ENCODE results near the gene DDX18. TPM values are rescaled to one million over a fixed set of nuclear protein-coding genes. Genes with fewer than 3 reads are reported as not detected.
"Not testable (repeated sequence)": the region's sequence is repeated elsewhere in the genome, so short reads cannot be mapped to it uniquely, and the experiment has no call there.

DDX18 gene
- total and polyA plus RNA-seq, 2 of the 4 experiments (the other 2 are of a cell fraction), result 34.6 to 69.9 TPM

- Histone ChIP-seq H3K27me3 (ENCODE audit: control insufficient read depth, insufficient read depth, low read length) (no peaks in the 10 kb centered on the region), H4K8ac (ENCODE audit: low read depth in 2 of 2, low read length in 2 of 2) (no peak overlapping the region), H4K91ac (ENCODE audit: insufficient read depth, low read depth, low read length) (no peak overlapping the region), H3K4ac (ENCODE audit: low read depth, low read length) (no peak overlapping the region), H3K4me2 (ENCODE audit: low read depth, low read length) (no peak overlapping the region), H2AK9ac (replicated peaks; ENCODE audit: low read depth, low read length, poor library complexity) (no peak overlapping the region), H3K4me1 (ENCODE audit: control insufficient read depth, insufficient read depth, low read length) (no peaks in the 10 kb centered on the region), H4K20me1 (ENCODE audit: insufficient read depth, low read length) (no peaks in the 10 kb centered on the region), H3K9me1 (ENCODE audit: insufficient read depth, low read length) (0 out of 2 replicates have a peak, but pooled peaks cover 3% of the 10 kb centered on the region), H3K18ac (ENCODE audit: low read depth, low read length) (no peak overlapping the region), H3K14ac (replicated peaks; ENCODE audit: low read depth, low read length) (no peak overlapping the region), H4K5ac (ENCODE audit: low read depth, low read length) (no peak overlapping the region), H2BK120ac (ENCODE audit: low read depth, low read length) (no peak overlapping the region), H3K36me3 (ENCODE audit: control insufficient read depth, insufficient read depth, low read length) (peaks cover 52% of the 10 kb centered on the region), H3K4me3 (ENCODE audit: insufficient read depth, low read depth, low read length) (no peak overlapping the region), H2BK15ac (ENCODE audit: low read depth, low read length) (no peak overlapping the region), H3K9me3 (ENCODE audit: control insufficient read depth, insufficient read depth, low read length) (no peaks in the 10 kb centered on the region), H3K56ac (ENCODE audit: extremely low read depth, insufficient read depth, low read length) (no peak overlapping the region), H2BK5ac (ENCODE audit: low read depth, low read length, poor library complexity, severe bottlenecking) (no peak overlapping the region), H3K27ac (ENCODE audit: insufficient read depth, low read length) (no peak overlapping the region), H3K79me1 (ENCODE audit: low read depth in 1 of 2, low read length in 2 of 2) (peaks cover 7 to 14% of the 10 kb centered on the region in 2 experiments; a peak in 1 of 4 replicates), H2BK20ac (ENCODE audit: low read depth, low read length) (no peak overlapping the region), H3K9ac (ENCODE audit: low read depth, low read length) (no peak overlapping the region), H3K23ac (ENCODE audit: low read depth, low read length) (no peak overlapping the region), H2AK5ac (ENCODE audit: low read depth, low read length) (no peak overlapping the region), H2AFZ (replicated peaks; ENCODE audit: low read length, poor library complexity) (no peak overlapping the region)
- DNase-seq, result no peak
- BruUV-seq (replicated peaks), result no TSS peak
- ATAC-seq (ENCODE audit: low read depth), result no peak
- dilution Hi-C loops (cut with HindIII; ENCODE audit: low sequenced_read_pairs, unreplicated experiment) (no loop called here), intact Hi-C loops (cut with micrococcal nuclease) (no loop called here), in situ Hi-C loops (cut with MboI; ENCODE audit: low sequenced_read_pairs) (loop anchor here (10.0 kb wide), 1 partner anchor 109 kb away; no protein-coding TSS in a partner anchor)
- POLR2A ChIA-PET (ENCODE audit: unreplicated experiment), result no interaction called here
- 98% methylated on average over 5 of the region's 8 CpGs; no CpG with 5 or more reads in 1 of the 2 experiments for WGBS, 2 experiments (ENCODE audit: extremely low coverage in 2 of 2, insufficient read length in 1 of 2)
- TF ChIP-seq POLR2A (IDR thresholded peaks at IDR 0.05; ENCODE audit: low read depth, low read length) (no peak), CHD1 (IDR thresholded peaks at IDR 0.05; ENCODE audit: low read depth, low read length) (no peak)
- CTCF ChIA-PET, result interaction anchor here (1.2 to 1.7 kb wide), 2 partner anchors 11 kb away, joined by 4 to 10 read pairs; partner anchors contain the start of gene DDX18
Measured at GRCh38 chr2:117825437-117825836, 10.9 kb downstream of the DDX18 start.

GRCh38 chr2:117827464-117827863 is 13.0 kb downstream of the DDX18 start:
- H3K27me3 ChIP-seq (ENCODE audit: control insufficient read depth, insufficient read depth, low read length); H2BK5ac ChIP-seq (ENCODE audit: low read depth, low read length, poor library complexity, severe bottlenecking); H2BK20ac ChIP-seq (ENCODE audit: low read depth, low read length); H4K8ac ChIP-seq (ENCODE audit: low read depth in 2 of 2, low read length in 2 of 2); H3K9ac ChIP-seq (ENCODE audit: low read depth, low read length); H3K23ac ChIP-seq (ENCODE audit: low read depth, low read length); H3K56ac ChIP-seq (ENCODE audit: extremely low read depth, insufficient read depth, low read length); POLR2A ChIA-PET (ENCODE audit: unreplicated experiment); ATAC-seq (ENCODE audit: low read depth); H3K4me3 ChIP-seq (ENCODE audit: insufficient read depth, low read depth, low read length); H2BK120ac ChIP-seq (ENCODE audit: low read depth, low read length); BruUV-seq (replicated peaks); CTCF ChIA-PET; H2AK9ac ChIP-seq (replicated peaks; ENCODE audit: low read depth, low read length, poor library complexity); H3K4ac ChIP-seq (ENCODE audit: low read depth, low read length); H4K91ac ChIP-seq (ENCODE audit: insufficient read depth, low read depth, low read length); H2BK15ac ChIP-seq (ENCODE audit: low read depth, low read length); H3K4me2 ChIP-seq (ENCODE audit: low read depth, low read length); H3K9me1 ChIP-seq (ENCODE audit: insufficient read depth, low read length); H3K27ac ChIP-seq (ENCODE audit: insufficient read depth, low read length); H3K18ac ChIP-seq (ENCODE audit: low read depth, low read length); H3K79me1 ChIP-seq (ENCODE audit: low read depth in 1 of 2, low read length in 2 of 2); H4K5ac ChIP-seq (ENCODE audit: low read depth, low read length); H3K14ac ChIP-seq (replicated peaks; ENCODE audit: low read depth, low read length); dilution Hi-C loops (cut with HindIII; ENCODE audit: low sequenced_read_pairs, unreplicated experiment); H2AFZ ChIP-seq (replicated peaks; ENCODE audit: low read length, poor library complexity); H3K9me3 ChIP-seq (ENCODE audit: control insufficient read depth, insufficient read depth, low read length); DNase-seq; H2AK5ac ChIP-seq (ENCODE audit: low read depth, low read length); intact Hi-C loops (cut with micrococcal nuclease); H4K20me1 ChIP-seq (ENCODE audit: insufficient read depth, low read length); H3K4me1 ChIP-seq (ENCODE audit: control insufficient read depth, insufficient read depth, low read length): not testable (repeated sequence)
- H3K36me3 ChIP-seq (ENCODE audit: control insufficient read depth, insufficient read depth, low read length), result peaks cover 45% of the 10 kb centered on the region
- in situ Hi-C loops (cut with MboI; ENCODE audit: low sequenced_read_pairs), result loop anchor here (10.0 kb wide), 1 partner anchor 107 kb away; no protein-coding TSS in a partner anchor
- no CpG with 5 or more reads among the region's 5 CpGs for WGBS, 2 experiments (ENCODE audit: extremely low coverage in 2 of 2, insufficient read length in 1 of 2)
